ENCODE measurements around the gene ARMC5.
"Not testable (repeated sequence)": the region's sequence is repeated elsewhere in the genome, so short reads cannot be mapped to it uniquely, and the experiment has no call there.

ARMC5 gene, protein sequence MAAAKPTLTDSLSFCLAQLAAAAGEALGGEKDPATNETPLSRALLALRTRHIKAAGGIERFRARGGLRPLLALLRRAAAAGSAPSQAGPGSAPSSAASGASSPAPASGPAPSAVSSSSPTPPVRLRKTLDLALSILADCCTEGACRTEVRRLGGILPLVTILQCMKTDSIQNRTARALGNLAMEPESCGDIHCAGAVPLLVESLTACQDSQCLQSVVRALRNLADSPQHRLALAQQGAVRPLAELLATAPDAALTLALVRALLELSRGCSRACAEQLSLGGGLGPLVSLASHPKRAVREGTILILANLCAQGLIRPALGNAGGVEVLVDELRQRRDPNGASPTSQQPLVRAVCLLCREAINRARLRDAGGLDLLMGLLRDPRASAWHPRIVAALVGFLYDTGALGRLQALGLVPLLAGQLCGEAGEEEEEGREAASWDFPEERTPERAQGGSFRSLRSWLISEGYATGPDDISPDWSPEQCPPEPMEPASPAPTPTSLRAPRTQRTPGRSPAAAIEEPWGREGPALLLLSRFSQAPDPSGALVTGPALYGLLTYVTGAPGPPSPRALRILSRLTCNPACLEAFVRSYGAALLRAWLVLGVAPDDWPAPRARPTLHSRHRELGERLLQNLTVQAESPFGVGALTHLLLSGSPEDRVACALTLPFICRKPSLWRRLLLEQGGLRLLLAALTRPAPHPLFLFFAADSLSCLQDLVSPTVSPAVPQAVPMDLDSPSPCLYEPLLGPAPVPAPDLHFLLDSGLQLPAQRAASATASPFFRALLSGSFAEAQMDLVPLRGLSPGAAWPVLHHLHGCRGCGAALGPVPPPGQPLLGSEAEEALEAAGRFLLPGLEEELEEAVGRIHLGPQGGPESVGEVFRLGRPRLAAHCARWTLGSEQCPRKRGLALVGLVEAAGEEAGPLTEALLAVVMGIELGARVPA

DNA sequence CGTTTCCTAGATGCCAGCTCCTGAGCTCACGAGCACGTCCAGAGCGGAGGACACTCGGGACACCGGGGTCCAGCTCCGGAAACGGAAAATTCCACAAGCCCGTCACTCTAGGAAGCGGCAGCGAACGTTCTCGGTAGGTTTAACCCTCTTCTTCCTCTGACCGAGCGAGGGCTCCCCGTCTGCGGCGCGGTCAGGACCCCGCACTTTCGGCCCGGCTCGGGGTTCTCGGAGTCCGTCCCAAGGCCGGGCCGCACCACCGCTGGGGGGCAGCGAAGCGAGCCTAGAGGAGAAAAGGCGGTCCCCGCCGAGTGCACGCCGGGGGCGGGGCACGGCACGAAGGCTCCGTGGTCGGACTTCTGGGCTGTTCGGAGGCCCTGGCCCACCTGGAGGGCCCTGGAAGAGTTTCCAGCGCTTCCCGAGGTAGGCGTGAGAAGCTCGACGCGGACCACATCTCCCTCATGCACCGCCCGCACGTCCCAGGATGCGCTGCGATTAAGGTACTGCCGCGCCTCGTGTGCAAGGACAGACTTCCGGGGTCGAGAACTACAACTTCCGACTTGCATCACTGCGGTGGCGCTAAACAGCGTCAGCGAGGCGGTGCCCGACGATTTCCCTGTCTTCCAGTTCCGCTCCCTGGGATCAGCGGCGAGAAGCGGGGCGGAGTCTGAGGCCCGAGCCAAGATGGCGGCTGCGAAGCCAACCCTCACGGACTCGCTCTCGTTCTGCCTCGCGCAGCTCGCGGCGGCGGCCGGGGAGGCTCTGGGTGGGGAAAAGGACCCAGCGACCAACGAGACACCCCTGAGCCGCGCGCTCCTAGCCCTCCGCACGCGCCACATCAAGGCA lies at the start of gene ARMC5:
TSS of gene ARMC5 (plus strand) at position 658 of the 843 bp plus-strand sequence. CDS start at position 682, 24 bp downstream.
- DNase-seq, result peak; percentile 96

DNA sequence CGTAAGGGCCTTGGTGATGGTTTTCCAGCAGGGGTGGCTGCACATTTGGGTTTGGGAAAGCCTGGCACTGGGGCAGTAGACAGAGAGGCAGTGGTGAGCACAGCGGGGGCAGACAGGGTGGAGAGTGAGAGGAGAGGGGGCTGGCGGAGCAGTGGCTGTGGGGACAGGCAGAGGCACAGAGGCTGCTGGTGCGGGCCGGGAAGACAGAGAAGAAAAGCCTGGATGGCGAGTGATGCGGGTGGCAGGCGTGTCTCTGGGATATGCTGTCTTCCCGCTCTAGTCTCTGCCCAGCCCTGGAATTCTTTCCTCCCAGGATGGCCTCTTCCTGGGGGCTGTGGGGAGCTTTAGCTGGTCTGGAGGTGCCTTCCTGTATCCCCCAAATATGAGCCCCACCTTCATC lies 49.2 kb upstream of the ARMC5 start:
- DNase-seq, result no peak

DNA sequence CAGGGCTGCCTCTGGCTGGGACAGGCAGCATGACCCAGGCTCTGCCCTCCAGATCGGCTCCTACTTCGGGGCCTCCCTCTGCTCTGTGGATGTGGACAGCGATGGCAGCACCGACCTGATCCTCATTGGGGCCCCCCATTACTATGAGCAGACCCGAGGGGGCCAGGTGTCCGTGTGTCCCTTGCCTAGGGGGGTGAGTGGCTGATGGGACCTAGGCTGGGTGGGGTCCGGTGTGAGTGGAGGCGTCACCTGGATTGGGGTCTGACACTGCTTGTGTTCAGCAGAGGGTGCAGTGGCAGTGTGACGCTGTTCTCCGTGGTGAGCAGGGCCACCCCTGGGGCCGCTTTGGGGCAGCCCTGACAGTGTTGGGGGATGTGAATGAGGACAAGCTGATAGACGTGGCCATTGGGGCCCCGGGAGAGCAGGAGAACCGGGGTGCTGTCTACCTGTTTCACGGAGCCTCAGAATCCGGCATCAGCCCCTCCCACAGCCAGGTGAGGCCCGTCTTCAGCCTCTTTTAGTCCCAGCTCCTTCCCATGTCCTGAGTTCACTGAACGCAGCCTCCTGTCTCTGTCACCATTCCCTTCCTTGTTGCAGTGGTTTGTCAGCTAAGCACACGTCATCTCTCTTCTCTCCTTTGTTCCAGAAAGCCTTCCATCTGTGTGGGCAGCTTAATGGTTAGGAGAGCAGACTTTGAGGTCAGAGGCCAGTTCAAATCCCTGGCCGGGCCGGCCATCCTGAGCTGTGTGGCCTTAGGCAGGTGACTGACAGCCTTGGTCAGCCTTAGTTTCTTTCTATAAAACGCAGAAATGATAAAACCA lies 48.1 kb upstream of the ARMC5 start:
- no peak for DNase-seq

DNA sequence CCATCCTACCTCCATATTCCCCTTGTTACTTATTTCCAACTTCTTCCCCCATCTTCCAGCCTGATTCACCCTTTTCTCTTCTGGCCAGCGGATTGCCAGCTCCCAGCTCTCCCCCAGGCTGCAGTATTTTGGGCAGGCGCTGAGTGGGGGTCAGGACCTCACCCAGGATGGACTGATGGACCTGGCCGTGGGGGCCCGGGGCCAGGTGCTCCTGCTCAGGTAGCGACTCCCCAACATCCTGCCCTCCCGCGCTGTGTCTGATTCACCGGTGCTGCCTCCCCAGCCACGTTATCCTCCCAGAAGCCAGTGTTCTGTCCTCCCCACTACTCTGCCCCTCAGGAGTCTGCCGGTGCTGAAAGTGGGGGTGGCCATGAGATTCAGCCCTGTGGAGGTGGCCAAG lies 46.6 kb upstream of the ARMC5 start:
- no peak for DNase-seq

DNA sequence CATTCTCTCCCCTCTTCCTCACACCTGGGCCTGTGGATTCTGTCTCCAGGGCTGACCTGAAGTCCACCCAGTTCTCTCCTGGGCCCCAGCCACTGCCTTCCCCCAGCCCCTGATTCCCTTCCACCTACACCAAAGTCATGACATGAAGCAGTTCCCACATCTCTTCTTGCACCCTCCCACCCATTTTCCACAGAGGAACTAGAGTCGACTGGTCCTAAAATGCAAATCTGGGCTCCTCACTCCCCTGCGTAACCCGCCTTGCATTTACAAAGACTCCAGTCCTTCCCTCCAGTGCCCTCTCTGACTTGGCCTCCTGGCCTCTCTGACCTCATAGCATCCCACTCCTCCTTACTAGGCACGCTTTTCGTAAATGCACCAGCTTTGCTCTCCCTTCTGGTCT lies 45.9 kb upstream of the ARMC5 start:
- DNase-seq, result no peak

DNA sequence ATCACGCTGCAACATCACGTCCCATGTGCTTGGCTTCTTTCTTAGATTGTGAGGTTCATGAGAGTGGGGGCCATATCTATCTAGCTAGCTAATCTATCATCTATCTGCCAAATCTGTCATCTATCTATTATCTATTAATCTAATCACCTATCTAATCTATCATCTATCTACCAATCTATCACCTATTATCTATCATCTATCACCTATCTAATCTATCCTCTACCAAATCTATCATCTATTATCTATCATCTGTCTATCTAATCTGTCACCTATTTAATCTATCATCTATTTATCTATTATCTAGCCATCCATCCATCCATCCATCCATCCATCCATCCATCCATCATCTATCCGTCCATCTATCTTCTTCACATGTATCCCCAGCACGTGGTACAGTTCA lies 45.4 kb upstream of the ARMC5 start:
- DNase-seq, result no peak

DNA sequence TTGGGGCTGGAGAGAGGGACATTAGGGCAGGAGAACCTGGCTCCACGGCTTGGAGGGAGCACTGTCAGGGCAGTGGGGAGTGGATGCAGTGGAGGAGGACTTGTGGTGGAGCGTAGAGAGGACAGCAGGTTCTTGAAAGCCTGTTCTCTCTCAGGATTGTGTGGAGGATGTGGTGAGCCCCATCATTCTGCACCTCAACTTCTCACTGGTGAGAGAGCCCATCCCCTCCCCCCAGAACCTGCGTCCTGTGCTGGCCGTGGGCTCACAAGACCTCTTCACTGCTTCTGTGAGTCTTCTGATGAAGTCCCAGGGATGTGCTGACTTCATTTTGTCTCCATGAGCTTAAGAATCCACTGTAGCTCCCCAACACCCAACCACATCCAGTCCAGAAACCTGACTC lies 44.6 kb upstream of the ARMC5 start:
- DNase-seq, result no peak

DNA sequence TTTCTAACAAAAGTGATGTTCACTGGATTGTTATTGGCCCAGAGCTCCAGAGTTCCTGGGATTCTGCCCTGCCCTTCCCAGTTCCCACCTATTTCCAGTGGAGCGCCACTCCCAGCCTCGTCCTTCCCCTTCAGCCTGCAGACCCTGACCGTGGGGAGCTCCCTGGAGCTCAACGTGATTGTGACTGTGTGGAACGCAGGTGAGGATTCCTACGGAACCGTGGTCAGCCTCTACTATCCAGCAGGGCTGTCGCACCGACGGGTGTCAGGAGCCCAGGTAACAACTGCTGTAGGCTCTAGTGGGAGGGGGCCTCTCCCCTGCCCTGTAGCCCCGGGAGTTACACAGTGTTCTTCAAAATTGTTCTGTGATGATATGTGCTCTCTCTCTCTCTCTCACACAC lies 42.9 kb upstream of the ARMC5 start:
- no peak for DNase-seq

DNA sequence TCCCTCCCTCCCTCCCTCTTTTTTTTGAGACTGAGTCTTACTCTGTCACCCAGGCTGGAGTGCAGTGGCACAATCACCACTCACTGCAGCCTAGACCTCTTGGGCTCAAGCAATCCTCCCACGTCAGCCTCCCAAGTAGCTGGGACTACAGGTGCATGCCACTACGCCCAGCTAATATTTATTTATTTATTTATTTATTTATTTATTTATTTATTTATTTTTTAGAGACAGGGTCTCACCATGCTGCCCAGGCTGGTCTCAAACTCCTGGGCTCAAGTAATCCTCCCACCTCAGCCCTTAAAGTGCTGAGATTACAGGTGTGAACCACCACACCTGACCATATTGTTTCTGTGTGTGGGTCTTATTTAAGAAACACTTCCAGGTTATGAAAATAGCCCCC lies 42.3 kb upstream of the ARMC5 start:
- not testable (repeated sequence) for DNase-seq

DNA sequence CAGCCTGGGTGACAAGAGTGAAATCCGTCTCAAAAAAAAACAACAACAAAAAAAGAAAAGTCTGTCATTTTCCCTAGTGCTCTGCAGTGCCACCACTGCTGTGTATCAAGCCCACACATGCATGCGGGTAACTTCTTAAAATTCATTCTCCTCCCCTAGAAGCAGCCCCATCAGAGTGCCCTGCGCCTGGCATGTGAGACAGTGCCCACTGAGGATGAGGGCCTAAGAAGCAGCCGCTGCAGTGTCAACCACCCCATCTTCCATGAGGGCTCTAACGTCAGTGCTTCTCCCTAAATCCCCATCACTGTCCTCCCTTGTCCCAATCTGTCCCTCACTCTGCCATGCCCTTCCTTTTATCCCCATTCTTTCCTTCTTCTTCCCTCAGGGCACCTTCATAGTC lies 41.4 kb upstream of the ARMC5 start:
- DNase-seq, result no peak

DNA sequence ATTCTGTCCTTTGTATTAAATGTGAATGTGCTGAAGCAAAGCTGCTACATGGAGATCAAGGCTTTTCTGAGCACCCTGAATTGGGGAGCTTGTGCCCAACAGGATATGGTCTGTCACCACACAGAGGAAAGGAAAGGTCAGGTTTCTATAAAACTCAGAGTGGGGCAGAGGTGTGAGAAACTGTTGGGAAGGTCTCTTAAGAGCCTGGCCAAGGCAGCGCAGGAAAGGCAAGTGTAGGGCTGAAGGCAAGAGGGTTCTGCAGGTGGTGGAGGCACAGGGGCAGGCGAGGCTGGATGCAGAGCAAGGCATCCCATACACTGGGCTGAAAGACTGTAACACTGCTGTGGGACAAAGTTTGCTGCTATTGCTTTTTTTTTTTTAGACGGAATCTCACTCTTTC lies 39.3 kb upstream of the ARMC5 start:
- DNase-seq, result no peak

DNA sequence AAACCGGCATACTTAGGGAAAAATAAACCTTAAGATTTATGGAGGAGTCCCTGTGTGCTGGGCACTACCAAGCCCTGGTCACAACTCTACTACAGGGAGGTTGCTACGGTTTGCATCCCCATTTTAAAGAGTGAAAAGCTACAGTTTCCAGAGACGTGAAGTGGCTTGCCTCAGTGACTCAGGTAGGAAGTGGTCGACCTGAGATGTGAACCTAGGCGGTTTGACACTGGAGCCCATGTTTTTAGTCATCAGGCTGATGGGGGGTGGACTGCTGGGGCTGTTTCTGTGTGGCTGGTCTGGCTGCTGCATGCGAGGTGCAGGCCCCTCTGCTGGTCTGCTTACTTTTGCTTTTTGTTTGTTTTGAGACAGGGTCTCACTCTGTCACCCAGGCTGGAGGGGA lies 37.7 kb upstream of the ARMC5 start:
- DNase-seq, result no peak

DNA sequence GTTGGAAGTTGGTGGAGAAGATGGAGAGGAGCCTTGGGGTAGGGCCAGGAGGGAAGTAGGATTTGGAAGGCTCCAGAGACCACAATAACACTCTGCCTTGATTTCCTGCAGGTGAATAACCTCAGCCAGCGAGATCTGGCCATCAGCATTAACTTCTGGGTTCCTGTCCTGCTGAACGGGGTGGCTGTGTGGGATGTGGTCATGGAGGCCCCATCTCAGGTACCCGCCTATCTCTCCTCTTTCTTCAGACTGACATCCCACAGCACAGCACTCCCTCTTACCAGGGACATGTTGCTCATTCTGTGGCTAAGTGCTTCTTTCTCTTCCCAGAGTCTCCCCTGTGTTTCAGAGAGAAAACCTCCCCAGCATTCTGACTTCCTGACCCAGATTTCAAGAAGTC lies 36.1 kb upstream of the ARMC5 start:
- no peak for DNase-seq

DNA sequence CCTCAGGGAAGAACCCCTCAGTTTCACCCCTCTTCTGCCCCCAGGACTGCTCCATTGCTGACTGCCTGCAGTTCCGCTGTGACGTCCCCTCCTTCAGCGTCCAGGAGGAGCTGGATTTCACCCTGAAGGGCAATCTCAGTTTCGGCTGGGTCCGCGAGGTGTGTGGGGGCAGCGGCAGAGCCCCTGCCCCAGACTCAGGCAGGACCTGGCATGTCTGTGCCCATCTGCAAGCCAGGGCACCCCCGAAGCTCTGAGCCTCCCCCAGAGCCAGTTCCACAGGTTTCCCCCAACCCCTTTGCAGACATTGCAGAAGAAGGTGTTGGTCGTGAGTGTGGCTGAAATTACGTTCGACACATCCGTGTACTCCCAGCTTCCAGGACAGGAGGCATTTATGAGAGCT lies 35.5 kb upstream of the ARMC5 start:
- DNase-seq, result no peak

DNA sequence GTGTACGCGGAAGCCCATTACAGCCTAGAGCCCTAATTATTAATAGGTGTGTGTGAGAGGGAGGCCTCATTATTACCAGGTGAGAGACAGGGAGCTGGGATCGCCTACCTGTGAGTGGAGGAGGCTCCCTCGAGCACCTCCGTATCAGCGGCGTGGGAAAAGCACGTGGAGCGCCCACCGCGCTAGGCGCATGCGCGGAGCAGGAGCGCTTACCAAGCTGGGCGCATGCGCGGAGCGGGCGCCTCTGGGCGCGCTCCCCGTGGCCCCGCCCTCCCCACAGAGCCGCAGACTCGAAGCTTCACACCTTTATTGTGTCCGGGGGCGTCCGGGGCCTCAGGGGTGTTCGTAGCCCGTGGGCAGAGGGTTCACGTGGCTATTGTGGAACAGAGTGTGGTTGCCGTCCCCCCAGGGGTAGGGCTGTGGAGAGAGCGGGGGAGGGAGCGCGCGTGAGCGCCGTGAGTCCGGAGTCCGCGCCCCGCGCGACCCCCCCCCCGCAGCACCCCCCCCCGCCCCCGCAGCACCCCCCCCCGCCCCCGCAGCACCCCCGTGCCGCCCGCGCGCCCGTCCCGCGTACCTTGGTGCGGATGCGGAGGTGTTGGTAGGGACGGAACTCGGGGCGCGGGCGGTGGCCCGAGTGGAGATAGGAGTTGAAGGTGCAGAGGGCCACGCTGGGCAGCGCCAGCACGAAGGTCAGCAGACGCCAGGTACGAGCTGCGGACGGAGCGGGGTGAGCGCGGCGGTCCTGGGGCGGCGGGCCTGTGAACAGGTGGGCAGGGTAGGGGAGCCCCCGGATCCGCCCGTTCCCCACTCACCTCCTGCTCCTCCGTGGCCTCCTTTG lies 31.6 kb upstream of the ARMC5 start:
- DNase-seq, result peak; percentile 69

DNA sequence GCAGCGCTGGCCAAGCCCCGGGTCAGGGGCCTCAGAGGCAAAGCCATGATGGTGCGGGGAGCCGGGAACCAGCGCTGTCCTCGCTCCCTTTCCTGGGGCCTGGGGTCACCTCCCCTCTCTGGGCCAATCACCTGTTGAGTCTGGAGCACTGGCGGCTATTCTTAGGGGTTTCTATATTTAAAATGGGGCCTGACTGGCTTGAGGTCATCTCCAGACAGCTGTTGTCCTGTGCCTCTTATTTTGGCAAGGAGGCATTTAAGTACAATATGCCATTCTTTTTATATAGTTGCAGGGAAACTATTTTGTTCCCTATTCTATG lies 31.1 kb upstream of the ARMC5 start, which contains the start of gene COX6A2:
TSS of gene COX6A2 (minus strand) at position 82 of the 319 bp plus-strand sequence. CDS start at position 47, 35 bp downstream.
- DNase-seq, result no peak

DNA sequence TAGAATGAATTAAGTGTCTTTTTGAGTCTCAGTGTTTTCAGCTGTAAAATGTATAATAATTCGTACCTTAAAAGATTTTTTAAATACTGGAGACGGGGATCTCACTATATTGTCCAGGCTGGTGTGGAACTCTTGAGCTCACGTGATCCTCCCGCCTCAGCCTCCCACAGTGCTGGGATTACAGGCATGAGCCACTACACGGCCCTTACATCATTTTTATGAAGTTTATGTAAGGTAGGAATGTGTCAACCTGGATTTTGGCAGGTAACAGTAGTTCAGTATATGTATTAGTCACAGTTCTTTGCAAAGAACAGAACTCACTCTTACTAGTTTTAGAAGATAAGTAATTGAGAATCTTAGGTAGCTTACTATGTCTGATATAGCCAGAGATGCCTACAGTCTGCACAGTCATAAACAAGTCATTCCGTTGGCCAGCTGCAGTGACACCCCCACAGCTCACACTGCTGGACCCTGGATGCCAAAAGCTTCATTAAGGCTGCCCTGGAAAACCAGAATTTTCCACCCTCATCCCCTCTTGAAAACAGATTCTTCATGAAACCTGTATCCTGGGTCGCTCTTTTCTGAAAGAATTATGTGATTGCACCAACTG lies 30.6 kb upstream of the ARMC5 start:
- no peak for DNase-seq

DNA sequence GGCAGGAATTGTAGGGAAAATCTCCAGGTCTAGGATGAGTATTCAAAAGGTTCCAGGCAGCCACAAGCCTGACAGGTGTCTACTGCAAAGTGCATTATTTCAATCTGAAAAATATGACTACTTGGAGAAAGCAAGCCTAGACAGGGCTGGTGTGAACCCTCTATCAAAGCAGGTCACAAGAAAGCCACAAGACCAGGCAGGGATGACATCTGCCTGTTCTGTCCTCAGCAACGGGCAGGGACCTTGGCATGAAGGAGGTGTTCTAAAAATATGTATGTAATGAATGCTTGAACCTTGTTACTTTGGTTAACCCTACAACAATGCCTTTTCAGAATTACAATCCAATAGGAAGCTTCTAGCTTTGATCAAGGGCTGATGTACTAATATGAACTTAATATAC lies 30.0 kb upstream of the ARMC5 start:
- DNase-seq, result no peak

DNA sequence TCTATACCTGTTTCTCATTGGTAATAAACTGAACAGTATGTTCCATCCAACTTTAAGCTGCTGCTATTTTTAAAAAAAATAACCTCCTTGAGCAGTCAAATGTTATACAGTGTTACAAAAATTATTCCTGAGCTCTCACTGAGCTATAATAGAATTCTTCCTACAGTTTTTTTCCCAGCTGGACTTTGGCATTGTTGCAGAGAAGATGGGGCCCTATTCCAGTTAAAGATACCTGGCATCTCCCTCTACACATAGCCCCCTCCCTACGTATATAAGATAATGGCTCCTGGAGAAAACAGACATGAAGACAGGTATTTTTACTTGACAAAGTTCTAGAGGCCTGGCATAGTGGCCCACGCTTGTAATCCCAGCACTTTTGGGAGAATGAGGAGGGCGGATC lies 29.5 kb upstream of the ARMC5 start:
- no peak for DNase-seq

DNA sequence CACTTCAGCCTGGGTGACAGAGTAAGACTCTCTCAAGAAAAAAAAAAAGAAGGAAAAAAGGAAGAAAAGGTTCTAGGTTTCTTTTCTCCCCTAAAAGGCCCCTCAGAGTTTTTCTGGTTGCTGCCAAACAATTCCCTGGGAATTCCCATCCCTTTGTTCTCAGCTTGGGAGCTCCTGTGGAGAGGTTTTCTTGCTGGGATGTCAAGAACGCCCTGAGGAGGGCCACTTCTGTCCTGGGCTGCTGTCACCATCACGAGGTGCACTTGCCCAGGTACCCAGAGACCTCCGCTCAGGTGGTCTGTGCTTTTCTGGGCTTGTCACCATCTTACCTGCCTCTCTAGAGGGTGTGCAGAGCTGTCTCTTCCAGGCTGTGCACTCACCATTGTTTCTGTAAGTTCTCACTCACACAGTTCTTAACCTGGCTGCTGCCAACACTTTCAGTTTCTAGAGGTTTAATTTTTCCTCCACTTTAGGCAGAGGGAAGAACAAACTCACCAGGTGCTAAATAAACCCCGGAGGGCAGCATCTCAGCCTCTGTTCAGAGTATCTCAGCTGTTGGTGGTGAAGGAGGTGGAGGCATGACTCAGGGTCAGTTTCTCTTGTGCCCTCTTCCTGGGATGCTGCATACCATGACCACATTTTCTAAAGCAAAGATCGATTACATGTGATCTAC lies 28.8 kb upstream of the ARMC5 start:
- no peak for DNase-seq

All from NCI-H2227 treated with DMSO at 0.1 percent for 48 hours (cell line).